Activated naive CD8-positive, alpha-beta T cell (primary cell): ENCODE data around the gene CPLX4.

Experiments used
- H3K27ac Mint-ChIP-seq: one replicate; pipeline ENCODE4 v1.8.0; 2021; ENCODE audit warnings: mixed read lengths
- H3K27me3 Mint-ChIP-seq: one replicate; pipeline ENCODE4 v1.8.0; 2021; ENCODE audit warnings: mixed read lengths
- H3K36me3 Mint-ChIP-seq: one replicate; pipeline ENCODE4 v1.8.0; 2021; ENCODE audit warnings: mixed read lengths
- H3K4me1 Mint-ChIP-seq: one replicate; pipeline ENCODE4 v1.8.0; 2021; ENCODE audit warnings: low read depth, mixed read lengths
- H3K4me3 Mint-ChIP-seq: one replicate; pipeline ENCODE4 v1.8.0; 2021; ENCODE audit warnings: mild to moderate bottlenecking, mixed read lengths
- H3K9me3 Mint-ChIP-seq: one replicate; pipeline ENCODE4 v1.8.0; 2021; ENCODE audit warnings: low read depth, mixed read lengths

Gene CPLX4

GRCh38 chr18:59282341-59282740 lies 36.1 kb downstream of the CPLX4 start:
- Mint-ChIP-seq H3K36me3 (no peaks in the 10 kb centered on the region), H3K4me1 (no peaks in the 10 kb centered on the region), H3K27me3 (peaks cover 29% of the 10 kb centered on the region), H3K27ac (no peak overlapping the region), H3K9me3 (no peaks in the 10 kb centered on the region), H3K4me3 (no peak overlapping the region)

GRCh38 chr18:59279722-59280121 lies 38.7 kb downstream of the CPLX4 start:
- H3K4me3 Mint-ChIP-seq, result no peak overlapping the region
- no peaks in the 10 kb centered on the region for H3K36me3 Mint-ChIP-seq
- no peak overlapping the region for H3K27ac Mint-ChIP-seq
- no peaks in the 10 kb centered on the region for H3K4me1 Mint-ChIP-seq
- peaks cover 39% of the 10 kb centered on the region for H3K27me3 Mint-ChIP-seq
- H3K9me3 Mint-ChIP-seq, result no peaks in the 10 kb centered on the region

GRCh38 chr18:59279193-59279592 lies 39.3 kb downstream of the CPLX4 start:
- Mint-ChIP-seq H3K4me3 (no peak overlapping the region), H3K9me3 (no peaks in the 10 kb centered on the region), H3K27ac (no peak overlapping the region), H3K4me1 (peaks cover 1% of the 10 kb centered on the region), H3K27me3 (peaks cover 41% of the 10 kb centered on the region), H3K36me3 (no peaks in the 10 kb centered on the region)

- Mint-ChIP-seq H3K9me3 (no peaks in the 10 kb centered on the region), H3K4me1 (peaks cover 3% of the 10 kb centered on the region), H3K27ac (no peak overlapping the region), H3K4me3 (no peak overlapping the region), H3K36me3 (no peaks in the 10 kb centered on the region), H3K27me3 (peaks cover 42% of the 10 kb centered on the region)
Observed at GRCh38 chr18:59278793-59279192, 39.7 kb downstream of the CPLX4 start.

- H3K27ac Mint-ChIP-seq, result no peak overlapping the region
- peaks cover 9% of the 10 kb centered on the region for H3K4me1 Mint-ChIP-seq
- no peak overlapping the region for H3K4me3 Mint-ChIP-seq
- H3K27me3 Mint-ChIP-seq, result peaks cover 41% of the 10 kb centered on the region
- H3K36me3 Mint-ChIP-seq, result no peaks in the 10 kb centered on the region
- no peaks in the 10 kb centered on the region for H3K9me3 Mint-ChIP-seq
Observed at GRCh38 chr18:59276047-59276446, 42.4 kb downstream of the CPLX4 start.

- Mint-ChIP-seq H3K9me3 (no peaks in the 10 kb centered on the region), H3K27me3 (peaks cover 41% of the 10 kb centered on the region), H3K27ac (no peak overlapping the region), H3K4me1 (peaks cover 12% of the 10 kb centered on the region), H3K36me3 (no peaks in the 10 kb centered on the region), H3K4me3 (no peak overlapping the region)
Observed at GRCh38 chr18:59275406-59275949, 43.0 kb downstream of the CPLX4 start.

- Mint-ChIP-seq H3K27me3 (peaks cover 46% of the 10 kb centered on the region), H3K4me3 (no peak overlapping the region), H3K9me3 (no peaks in the 10 kb centered on the region), H3K36me3 (no peaks in the 10 kb centered on the region), H3K4me1 (peaks cover 16% of the 10 kb centered on the region), H3K27ac (no peak overlapping the region)
Observed at GRCh38 chr18:59274533-59274928, 43.9 kb downstream of the CPLX4 start.

GRCh38 chr18:59273759-59274532 lies 44.5 kb downstream of the CPLX4 start:
- H3K27me3 Mint-ChIP-seq, result peaks cover 46% of the 10 kb centered on the region
- no peak overlapping the region for H3K27ac Mint-ChIP-seq
- H3K9me3 Mint-ChIP-seq, result no peaks in the 10 kb centered on the region
- H3K4me1 Mint-ChIP-seq, result peaks cover 16% of the 10 kb centered on the region
- no peaks in the 10 kb centered on the region for H3K36me3 Mint-ChIP-seq
- peak overlapping the region; percentile 52 for H3K4me3 Mint-ChIP-seq

- Mint-ChIP-seq H3K4me3 (peak within 1 kb of the TSS; percentile 52), H3K27me3 (peaks cover 49% of the 10 kb centered on the region), H3K27ac (no peak within 1 kb of the TSS)
Observed at GRCh38 chr18:59272891-59273758, 45.3 kb downstream of the CPLX4 start, which contains the start of gene RAX. RAX (minus strand) TSS chr18:59273454; CDS start chr18:59273206, 248 bp downstream.

GRCh38 chr18:59272221-59272888 lies 46.1 kb downstream of the CPLX4 start:
- H3K4me3 Mint-ChIP-seq, result peak overlapping the region; percentile 52
- H3K27me3 Mint-ChIP-seq, result peaks cover 51% of the 10 kb centered on the region
- no peaks in the 10 kb centered on the region for H3K9me3 Mint-ChIP-seq
- peaks cover 22% of the 10 kb centered on the region for H3K4me1 Mint-ChIP-seq
- no peaks in the 10 kb centered on the region for H3K36me3 Mint-ChIP-seq
- H3K27ac Mint-ChIP-seq, result no peak overlapping the region

More at GRCh38 chr18:59272891-59273758, 45.3 kb downstream of the CPLX4 start, which contains the start of gene RAX:
- Mint-ChIP-seq H3K9me3 (no peaks in the 10 kb centered on the region), H3K36me3 (no peaks in the 10 kb centered on the region), H3K4me1 (peaks cover 19% of the 10 kb centered on the region)

GRCh38 chr18:59271606-59272220 lies 46.7 kb downstream of the CPLX4 start:
- H3K27me3 Mint-ChIP-seq, result peaks cover 55% of the 10 kb centered on the region
- H3K4me3 Mint-ChIP-seq, result peak overlapping the region; percentile 52
- H3K27ac Mint-ChIP-seq, result no peak overlapping the region

GRCh38 chr18:59270689-59271257 lies 47.7 kb downstream of the CPLX4 start:
- Mint-ChIP-seq H3K27ac (no peak overlapping the region), H3K4me1 (peaks cover 36% of the 10 kb centered on the region), H3K4me3 (no peak overlapping the region), H3K27me3 (peaks cover 55% of the 10 kb centered on the region), H3K36me3 (no peaks in the 10 kb centered on the region), H3K9me3 (no peaks in the 10 kb centered on the region)

More at GRCh38 chr18:59271606-59272220, 46.7 kb downstream of the CPLX4 start:
- H3K4me1 Mint-ChIP-seq, result peaks cover 28% of the 10 kb centered on the region
- H3K9me3 Mint-ChIP-seq, result no peaks in the 10 kb centered on the region
- H3K36me3 Mint-ChIP-seq, result no peaks in the 10 kb centered on the region

- Mint-ChIP-seq H3K27me3 (peaks cover 48% of the 10 kb centered on the region), H3K9me3 (no peaks in the 10 kb centered on the region), H3K4me3 (peak overlapping the region; percentile 62), H3K36me3 (no peaks in the 10 kb centered on the region), H3K4me1 (peaks cover 38% of the 10 kb centered on the region), H3K27ac (no peak overlapping the region)
Observed at GRCh38 chr18:59269563-59270119, 48.8 kb downstream of the CPLX4 start.
